ENCODE results near the gene LRRC15. TPM values are rescaled to one million over a fixed set of nuclear protein-coding genes. Genes with fewer than 3 reads are reported as not detected.

Gene LRRC15
- total and polyA plus RNA-seq, 2 experiments from 2014 or later, result 0.05 to 0.14 TPM

GRCh38 chr3:194321693-194322640, 47.6 kb downstream of the LRRC15 start (continued):
- TF ChIP-seq ZNF462 (CRISPR knock-in tag; IDR thresholded peaks at IDR 0.05) (no peak), CREB1 (CRISPR knock-in tag; IDR thresholded peaks at IDR 0.05; ENCODE audit: low read depth) (no peak), EZH2 (IDR thresholded peaks at IDR 0.05; ENCODE audit: low read depth, unreplicated experiment) (no peak), REST (IDR thresholded peaks at IDR 0.05; ENCODE audit: unreplicated experiment) (no peak), ETS1 (IDR thresholded peaks at IDR 0.05) (no peak)
